Measurements from ENCODE around the gene MSX2. TPM values are rescaled to one million over a fixed set of nuclear protein-coding genes. Genes with fewer than 3 reads are reported as not detected.

MSX2 gene
- polyA plus RNA-seq, 3 donors = 0.14 TPM; not detected in 2

DNA sequence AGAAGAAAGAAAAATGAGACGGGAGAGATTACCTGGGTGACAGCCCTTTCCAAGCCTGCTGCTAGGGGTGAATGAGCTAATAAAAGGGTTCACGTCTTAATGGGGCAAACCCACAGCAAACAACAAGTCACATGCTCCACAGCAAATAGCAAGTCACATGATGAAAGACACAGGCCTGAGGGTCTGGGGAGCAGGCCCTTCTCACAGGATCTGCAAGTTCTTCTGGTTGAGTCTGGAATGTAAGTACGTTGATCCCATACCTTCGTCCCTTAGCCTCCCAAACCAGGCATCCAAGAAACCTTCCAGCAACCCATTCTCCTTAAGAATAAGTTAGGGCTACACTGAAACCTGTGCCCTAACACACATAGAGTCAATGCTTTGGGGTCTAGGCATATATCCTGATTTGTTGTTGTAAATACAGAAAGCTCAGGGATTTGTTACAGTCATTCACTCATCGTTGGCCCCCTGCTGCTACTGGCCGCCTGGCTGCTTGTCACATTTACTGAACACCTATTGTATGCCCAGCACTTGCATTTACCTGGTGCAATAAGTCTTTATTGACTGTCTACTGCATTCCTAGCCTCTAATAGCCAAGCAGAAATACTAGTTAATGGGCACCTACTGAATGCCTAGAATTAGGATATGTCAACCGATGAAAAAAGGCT, 43.3 kb upstream of the MSX2 start:
- Histone ChIP-seq H3K79me2 (ENCODE audit: insufficient read depth, low read length) (no peaks in the 10 kb centered on the region), H3K9ac (ENCODE audit: insufficient read depth, low read length, poor library complexity, severe bottlenecking) (no peak overlapping the region), H3K4me1 (ENCODE audit: control insufficient read depth in 1 of 2, insufficient read depth in 2 of 2, low read length in 2 of 2) (no peaks in the 10 kb centered on the region), H3K27ac (ENCODE audit: low read depth in 1 of 2, low read length in 2 of 2) (no peak overlapping the region), H3K9me3 (replicated peaks in 1 of 2; ENCODE audit: control insufficient read depth in 1 of 2, insufficient read depth in 1 of 2, low read length in 2 of 2) (no peaks in the 10 kb centered on the region), H4K20me1 (ENCODE audit: insufficient read depth, low read length) (no peaks in the 10 kb centered on the region), H3K4me3 (replicated peaks in 1 of 3; ENCODE audit: low read depth in 2 of 3, low read length in 3 of 3) (no peak overlapping the region), H3K27me3 (ENCODE audit: control insufficient read depth in 2 of 2, insufficient read depth in 2 of 2, low read length in 2 of 2) (no peaks in the 10 kb centered on the region), H2AFZ (ENCODE audit: insufficient read depth, low read depth, low read length, poor library complexity, severe bottlenecking) (no peak overlapping the region), H3K36me3 (replicated peaks in 1 of 2; ENCODE audit: control insufficient read depth in 1 of 2, insufficient read depth in 2 of 2, low read length in 2 of 2) (no peaks in the 10 kb centered on the region), H3K4me2 (replicated peaks; ENCODE audit: extremely low read depth, low read length, poor library complexity, severe bottlenecking) (no peak overlapping the region)
- Mint-ChIP-seq H3K4me1 (no peaks in the 10 kb centered on the region), H3K36me3 (no peaks in the 10 kb centered on the region), H3K9me3 (peaks cover 0 to 13% (median 5%) of the 10 kb centered on the region in 7 donors), H3K4me3 (no peak overlapping the region), H3K27me3 (ENCODE audit: low read depth in 3 of 3) (peaks cover 1 to 8% (median 6%) of the 10 kb centered on the region in 3 donors), H3K27ac (no peak overlapping the region)
- DNase-seq = no peak
- intact Hi-C loops (cut with micrococcal nuclease) = no loop called here
- TF ChIP-seq, protein P1, sequence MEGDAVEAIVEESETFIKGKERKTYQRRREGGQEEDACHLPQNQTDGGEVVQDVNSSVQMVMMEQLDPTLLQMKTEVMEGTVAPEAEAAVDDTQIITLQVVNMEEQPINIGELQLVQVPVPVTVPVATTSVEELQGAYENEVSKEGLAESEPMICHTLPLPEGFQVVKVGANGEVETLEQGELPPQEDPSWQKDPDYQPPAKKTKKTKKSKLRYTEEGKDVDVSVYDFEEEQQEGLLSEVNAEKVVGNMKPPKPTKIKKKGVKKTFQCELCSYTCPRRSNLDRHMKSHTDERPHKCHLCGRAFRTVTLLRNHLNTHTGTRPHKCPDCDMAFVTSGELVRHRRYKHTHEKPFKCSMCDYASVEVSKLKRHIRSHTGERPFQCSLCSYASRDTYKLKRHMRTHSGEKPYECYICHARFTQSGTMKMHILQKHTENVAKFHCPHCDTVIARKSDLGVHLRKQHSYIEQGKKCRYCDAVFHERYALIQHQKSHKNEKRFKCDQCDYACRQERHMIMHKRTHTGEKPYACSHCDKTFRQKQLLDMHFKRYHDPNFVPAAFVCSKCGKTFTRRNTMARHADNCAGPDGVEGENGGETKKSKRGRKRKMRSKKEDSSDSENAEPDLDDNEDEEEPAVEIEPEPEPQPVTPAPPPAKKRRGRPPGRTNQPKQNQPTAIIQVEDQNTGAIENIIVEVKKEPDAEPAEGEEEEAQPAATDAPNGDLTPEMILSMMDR (IDR thresholded peaks at IDR 0.05) = no peak
- 92% methylated on average over 2 of the region's 7 CpGs for WGBS (ENCODE audit: insufficient coverage)

DNA sequence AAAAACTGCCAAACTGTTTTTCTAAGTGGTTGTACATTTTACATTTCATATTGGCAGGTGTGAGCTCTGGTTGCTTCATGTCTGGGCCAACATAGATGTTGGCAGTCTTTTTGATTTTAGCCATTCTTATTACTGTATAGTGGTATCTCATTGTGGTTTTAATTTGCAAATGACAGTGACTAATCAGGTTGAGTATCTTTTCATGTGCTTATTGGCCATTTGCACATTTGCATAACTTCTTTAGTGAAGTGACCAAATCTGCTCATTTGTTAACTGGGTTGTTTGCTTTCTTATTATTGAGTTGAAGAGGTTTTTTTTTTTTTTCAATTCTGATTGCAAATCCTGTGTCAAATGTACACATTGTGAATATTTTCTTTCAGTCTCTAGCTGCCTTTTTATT, 36.9 kb upstream of the MSX2 start:
- H2AFZ ChIP-seq (ENCODE audit: insufficient read depth, low read depth, low read length, poor library complexity, severe bottlenecking) = no peak overlapping the region
- TF ChIP-seq, protein P1 (IDR thresholded peaks at IDR 0.05) = no peak
- H3K36me3 ChIP-seq (replicated peaks in 1 of 2; ENCODE audit: control insufficient read depth in 1 of 2, insufficient read depth in 2 of 2, low read length in 2 of 2) = no peaks in the 10 kb centered on the region
- H3K4me3 ChIP-seq (replicated peaks in 1 of 3; ENCODE audit: low read depth in 2 of 3, low read length in 3 of 3) = no peak overlapping the region
- H3K9ac ChIP-seq (ENCODE audit: insufficient read depth, low read length, poor library complexity, severe bottlenecking) = no peak overlapping the region
- Mint-ChIP-seq H3K9me3 (peaks cover 0 to 11% (median 2%) of the 10 kb centered on the region in 7 donors), H3K27ac (no peak overlapping the region), H3K36me3 (no peaks in the 10 kb centered on the region), H3K27me3 (ENCODE audit: low read depth in 3 of 3) (peaks cover 50 to 65% (median 63%) of the 10 kb centered on the region in 3 donors), H3K4me1 (no peaks in the 10 kb centered on the region), H3K4me3 (peak overlapping the region in 1 of 2 donors; percentile 11)
- H3K4me1 ChIP-seq (ENCODE audit: control insufficient read depth in 1 of 2, insufficient read depth in 2 of 2, low read length in 2 of 2) = no peaks in the 10 kb centered on the region
- H3K27me3 ChIP-seq (ENCODE audit: control insufficient read depth in 2 of 2, insufficient read depth in 2 of 2, low read length in 2 of 2) = peaks cover 38 to 47% of the 10 kb centered on the region in 2 donors
- H3K79me2 ChIP-seq (ENCODE audit: insufficient read depth, low read length) = no peaks in the 10 kb centered on the region
- DNase-seq = no peak
- H4K20me1 ChIP-seq (ENCODE audit: insufficient read depth, low read length) = no peaks in the 10 kb centered on the region
- no peak overlapping the region for H3K27ac ChIP-seq (ENCODE audit: low read depth in 1 of 2, low read length in 2 of 2)
- H3K9me3 ChIP-seq (replicated peaks in 1 of 2; ENCODE audit: control insufficient read depth in 1 of 2, insufficient read depth in 1 of 2, low read length in 2 of 2) = peaks cover 0 to 6% of the 10 kb centered on the region in 2 donors
- no peak overlapping the region for H3K4me2 ChIP-seq (replicated peaks; ENCODE audit: extremely low read depth, low read length, poor library complexity, severe bottlenecking)
- intact Hi-C loops (cut with micrococcal nuclease) = no loop called here
